ENCODE measurements around the gene EVI5. TPM values are rescaled to one million over a fixed set of nuclear protein-coding genes. Genes with fewer than 3 reads are reported as not detected.
"Not testable (repeated sequence)": the region's sequence is repeated elsewhere in the genome, so short reads cannot be mapped to it uniquely, and the experiment has no call there.

The EVI5 gene
- total RNA-seq, 1 donor from 2014 or later = 17.4 TPM

GRCh38 chr1:92619466-92620189 is 165.3 kb downstream of the EVI5 start:
- Histone ChIP-seq H3K4me3 (ENCODE audit: low read depth, low read length) (no peak overlapping the region), H3K27me3 (ENCODE audit: control insufficient read depth, insufficient read depth, low read length) (no peaks in the 10 kb centered on the region), H3K36me3 (ENCODE audit: control insufficient read depth, insufficient read depth, low read length) (no peaks in the 10 kb centered on the region)
- TF ChIP-seq CTCF (IDR thresholded peaks at IDR 0.05; ENCODE audit: insufficient read depth, low read length, poor library complexity, severe bottlenecking) = no peak
- no peak for DNase-seq (ENCODE audit: low read depth)

- Histone ChIP-seq H3K36me3 (ENCODE audit: control insufficient read depth, insufficient read depth, low read length) (no peaks in the 10 kb centered on the region), H3K27me3 (ENCODE audit: control insufficient read depth, insufficient read depth, low read length) (no peaks in the 10 kb centered on the region), H3K4me3 (ENCODE audit: low read depth, low read length) (no peak overlapping the region)
- DNase-seq (ENCODE audit: low read depth) = no peak
- no peak for TF ChIP-seq CTCF (IDR thresholded peaks at IDR 0.05; ENCODE audit: insufficient read depth, low read length, poor library complexity, severe bottlenecking)
Measured at GRCh38 chr1:92601044-92601443, 183.9 kb downstream of the EVI5 start.

GRCh38 chr1:92599184-92599583 is 185.7 kb downstream of the EVI5 start:
- TF ChIP-seq CTCF (IDR thresholded peaks at IDR 0.05; ENCODE audit: insufficient read depth, low read length, poor library complexity, severe bottlenecking) = peak; percentile 36
- Histone ChIP-seq H3K36me3 (ENCODE audit: control insufficient read depth, insufficient read depth, low read length) (no peaks in the 10 kb centered on the region), H3K4me3 (ENCODE audit: low read depth, low read length) (no peak overlapping the region), H3K27me3 (ENCODE audit: control insufficient read depth, insufficient read depth, low read length) (no peaks in the 10 kb centered on the region)
- DNase-seq (ENCODE audit: low read depth) = no peak

GRCh38 chr1:92589361-92589760 is 195.5 kb downstream of the EVI5 start:
- not testable (repeated sequence) for H3K4me3 ChIP-seq (ENCODE audit: low read depth, low read length); H3K27me3 ChIP-seq (ENCODE audit: control insufficient read depth, insufficient read depth, low read length); DNase-seq (ENCODE audit: low read depth); H3K36me3 ChIP-seq (ENCODE audit: control insufficient read depth, insufficient read depth, low read length)

GRCh38 chr1:92587445-92587844 is 197.5 kb downstream of the EVI5 start:
- DNase-seq (ENCODE audit: low read depth) = no peak
- TF ChIP-seq CTCF (IDR thresholded peaks at IDR 0.05; ENCODE audit: insufficient read depth, low read length, poor library complexity, severe bottlenecking) = no peak
- Histone ChIP-seq H3K27me3 (ENCODE audit: control insufficient read depth, insufficient read depth, low read length) (no peaks in the 10 kb centered on the region), H3K36me3 (ENCODE audit: control insufficient read depth, insufficient read depth, low read length) (no peaks in the 10 kb centered on the region), H3K4me3 (ENCODE audit: low read depth, low read length) (no peak overlapping the region)

- Histone ChIP-seq H3K27me3 (ENCODE audit: control insufficient read depth, insufficient read depth, low read length) (no peaks in the 10 kb centered on the region), H3K4me3 (ENCODE audit: low read depth, low read length) (no peak overlapping the region), H3K36me3 (ENCODE audit: control insufficient read depth, insufficient read depth, low read length) (no peaks in the 10 kb centered on the region)
- DNase-seq (ENCODE audit: low read depth) = no peak
- TF ChIP-seq CTCF (IDR thresholded peaks at IDR 0.05; ENCODE audit: insufficient read depth, low read length, poor library complexity, severe bottlenecking) = no peak
Measured at GRCh38 chr1:92585831-92586230, 199.1 kb downstream of the EVI5 start.

GRCh38 chr1:92584810-92585209 is 200.1 kb downstream of the EVI5 start:
- not testable (repeated sequence) for H3K36me3 ChIP-seq (ENCODE audit: control insufficient read depth, insufficient read depth, low read length); DNase-seq (ENCODE audit: low read depth); H3K4me3 ChIP-seq (ENCODE audit: low read depth, low read length); H3K27me3 ChIP-seq (ENCODE audit: control insufficient read depth, insufficient read depth, low read length)
